ENCODE results near the gene CFC1. TPM values are rescaled to one million over a fixed set of nuclear protein-coding genes. Genes with fewer than 3 reads are reported as not detected.
"Not testable (repeated sequence)": the region's sequence is repeated elsewhere in the genome, so short reads cannot be mapped to it uniquely, and the experiment has no call there.

The CFC1 gene
- total and polyA plus RNA-seq, 2 of the 8 experiments (the other 6 are each of a cell fraction or from before 2014, with no cell fraction given): 0.14 TPM; not detected in 1

GRCh38 chr2:130548418-130548817 lies 51.0 kb downstream of the CFC1 start:
- H2AK5ac ChIP-seq (ENCODE audit: low read depth, low read length); H2AFZ ChIP-seq (ENCODE audit: low read length); CTCF ChIA-PET (ENCODE audit: partially characterized antibody); H3K9ac ChIP-seq (replicated peaks in 1 of 4; ENCODE audit: extremely low read depth in 1 of 4, low read depth in 3 of 4, low read length in 3 of 4); H3K79me2 ChIP-seq (ENCODE audit: control insufficient read depth in 1 of 2, insufficient read depth in 2 of 2, low read length in 2 of 2); H3K27me3 ChIP-seq (replicated peaks in 1 of 4; ENCODE audit: control insufficient read depth in 3 of 4, extremely low read depth in 1 of 4, insufficient read depth in 3 of 4, low read length in 3 of 4); H3K79me1 ChIP-seq (ENCODE audit: low read depth, low read length); H3K14ac ChIP-seq (ENCODE audit: insufficient read length); H2BK20ac ChIP-seq (ENCODE audit: low read length); H4K5ac ChIP-seq (ENCODE audit: insufficient read length, low read depth, low read length); H3K4ac ChIP-seq (replicated peaks; ENCODE audit: insufficient read length, low read depth, low read length); H3K23me2 ChIP-seq (ENCODE audit: low read depth, low read length); H3K4me2 ChIP-seq (ENCODE audit: insufficient read depth in 1 of 2, low read depth in 2 of 2, low read length in 2 of 2); H4K20me1 ChIP-seq (replicated peaks in 1 of 2; ENCODE audit: control insufficient read depth in 1 of 2, insufficient read depth in 2 of 2, low read length in 2 of 2); H4K91ac ChIP-seq (replicated peaks; ENCODE audit: insufficient read length, low read length); H3K27ac ChIP-seq (ENCODE audit: low read depth, low read length); H3K9me3 ChIP-seq (ENCODE audit: insufficient read depth in 2 of 2, low read depth in 1 of 2, low read length in 1 of 2); POLR2A ChIA-PET (ENCODE audit: partially characterized antibody); H2BK12ac ChIP-seq (ENCODE audit: low read depth, low read length); H3K4me3 ChIP-seq (ENCODE audit: extremely low read depth in 1 of 4, insufficient read depth in 2 of 4, low read depth in 3 of 4, low read length in 4 of 4); H3K36me3 ChIP-seq (ENCODE audit: control insufficient read depth in 2 of 4, insufficient read depth in 4 of 4, low read length in 3 of 4); H3K23ac ChIP-seq (ENCODE audit: insufficient read length); H3K56ac ChIP-seq (replicated peaks; ENCODE audit: insufficient read length, low read depth, low read length); H2BK120ac ChIP-seq (replicated peaks; ENCODE audit: low read depth, low read length); DNase-seq (ENCODE audit: low read depth in 1 of 2, low spot score in 2 of 2); H2BK5ac ChIP-seq (ENCODE audit: low read depth, low read length); FAIRE-seq; H2BK15ac ChIP-seq (ENCODE audit: low read length); H3K18ac ChIP-seq (ENCODE audit: extremely low read depth, low read length); H3K4me1 ChIP-seq (replicated peaks in 1 of 4; ENCODE audit: control insufficient read depth in 3 of 4, insufficient read depth in 4 of 4, low read length in 3 of 4); H4K8ac ChIP-seq (ENCODE audit: extremely low read depth, insufficient read depth, low read length): not testable (repeated sequence)
- WGBS, 2 experiments (ENCODE audit: extremely low coverage in 1 of 2, insufficient coverage in 1 of 2, insufficient read length in 1 of 2, insufficient replicate concordance in 2 of 2, low coverage in 1 of 2, low lambda C conversion rate in 2 of 2, missing lambda C conversion rate in 1 of 2): no CpG with 5 or more reads among the region's 3 CpGs

GRCh38 chr2:130544978-130545377 lies 54.4 kb downstream of the CFC1 start:
- H3K4ac ChIP-seq (replicated peaks; ENCODE audit: insufficient read length, low read depth, low read length); H4K8ac ChIP-seq (ENCODE audit: extremely low read depth, insufficient read depth, low read length); H3K4me1 ChIP-seq (replicated peaks in 1 of 4; ENCODE audit: control insufficient read depth in 3 of 4, insufficient read depth in 4 of 4, low read length in 3 of 4); H3K4me3 ChIP-seq (ENCODE audit: extremely low read depth in 1 of 4, insufficient read depth in 2 of 4, low read depth in 3 of 4, low read length in 4 of 4); H4K20me1 ChIP-seq (replicated peaks in 1 of 2; ENCODE audit: control insufficient read depth in 1 of 2, insufficient read depth in 2 of 2, low read length in 2 of 2); H2AK5ac ChIP-seq (ENCODE audit: low read depth, low read length); DNase-seq (ENCODE audit: low read depth in 1 of 2, low spot score in 2 of 2); H2BK5ac ChIP-seq (ENCODE audit: low read depth, low read length); H3K27ac ChIP-seq (ENCODE audit: low read depth, low read length); H3K79me2 ChIP-seq (ENCODE audit: control insufficient read depth in 1 of 2, insufficient read depth in 2 of 2, low read length in 2 of 2); FAIRE-seq; H4K5ac ChIP-seq (ENCODE audit: insufficient read length, low read depth, low read length); H3K27me3 ChIP-seq (replicated peaks in 1 of 4; ENCODE audit: control insufficient read depth in 3 of 4, extremely low read depth in 1 of 4, insufficient read depth in 3 of 4, low read length in 3 of 4); H2BK20ac ChIP-seq (ENCODE audit: low read length); H3K14ac ChIP-seq (ENCODE audit: insufficient read length); H3K36me3 ChIP-seq (ENCODE audit: control insufficient read depth in 2 of 4, insufficient read depth in 4 of 4, low read length in 3 of 4); H2BK12ac ChIP-seq (ENCODE audit: low read depth, low read length); POLR2A ChIA-PET (ENCODE audit: partially characterized antibody); H3K56ac ChIP-seq (replicated peaks; ENCODE audit: insufficient read length, low read depth, low read length); H3K18ac ChIP-seq (ENCODE audit: extremely low read depth, low read length); H3K79me1 ChIP-seq (ENCODE audit: low read depth, low read length); H3K4me2 ChIP-seq (ENCODE audit: insufficient read depth in 1 of 2, low read depth in 2 of 2, low read length in 2 of 2); H3K23me2 ChIP-seq (ENCODE audit: low read depth, low read length); H2BK120ac ChIP-seq (replicated peaks; ENCODE audit: low read depth, low read length); H2AFZ ChIP-seq (ENCODE audit: low read length); H3K23ac ChIP-seq (ENCODE audit: insufficient read length); CTCF ChIA-PET (ENCODE audit: partially characterized antibody); H2BK15ac ChIP-seq (ENCODE audit: low read length); H4K91ac ChIP-seq (replicated peaks; ENCODE audit: insufficient read length, low read length); H3K9ac ChIP-seq (replicated peaks in 1 of 4; ENCODE audit: extremely low read depth in 1 of 4, low read depth in 3 of 4, low read length in 3 of 4); H3K9me3 ChIP-seq (ENCODE audit: insufficient read depth in 2 of 2, low read depth in 1 of 2, low read length in 1 of 2): not testable (repeated sequence)
- WGBS, 2 experiments (ENCODE audit: extremely low coverage in 1 of 2, insufficient coverage in 1 of 2, insufficient read length in 1 of 2, insufficient replicate concordance in 2 of 2, low coverage in 1 of 2, low lambda C conversion rate in 2 of 2, missing lambda C conversion rate in 1 of 2): no CpG with 5 or more reads among the region's 5 CpGs
